Breast epithelium (tissue), 4 donors: ENCODE measurements around the gene GPR55. TPM values are rescaled to one million over a fixed set of nuclear protein-coding genes. Genes with fewer than 3 reads are reported as not detected.

Experiments used
- DNase-seq, 2 donors: peaks; one replicate each; pipeline ENCODE4 v3.0.0-alpha.2; 2019; ENCODE audit warnings: low spot score in 2 of 2
- H3K27ac ChIP-seq, 2 donors: fragments of 200-600 bp; sonication (generic) in 1 of 2; one replicate each; pipeline ENCODE4 v1.5.1; 2016 to 2019; ENCODE audit warnings: mild to moderate bottlenecking in 1 of 2
- H3K27me3 ChIP-seq, 2 donors: fragments of 200-600 bp; sonication (generic) in 1 of 2; one replicate each; pipeline versions ENCODE4 v1.5.1 to v1.6.0; 2017 to 2019; ENCODE audit warnings: control low read depth in 1 of 2, mild to moderate bottlenecking in 1 of 2
- H3K36me3 ChIP-seq: fragments of 200-600 bp; one replicate; pipeline ENCODE4 v1.5.1; 2019
- H3K4me1 ChIP-seq, 2 donors: fragments of 200-600 bp; sonication (generic); one replicate each; pipeline ENCODE4 v1.5.1; 2016 to 2019; ENCODE audit warnings: control low read depth in 1 of 2
- H3K4me3 ChIP-seq, 3 donors: fragments of 200-600 bp; sonication (generic); 1 replicate in 2 of 3; 2 replicates in 1 of 3; pipeline ENCODE4 v1.5.1; 2016 to 2019; ENCODE audit warnings: mild to moderate bottlenecking in 3 of 3, moderate library complexity in 2 of 3
- H3K9me3 ChIP-seq, 2 donors: fragments of 200-600 bp; sonication (generic) in 1 of 2; one replicate each; pipeline ENCODE4 v1.5.1; 2016 to 2019; ENCODE audit warnings: control low read depth in 1 of 2
- CTCF ChIP-seq, 3 donors: fragments of 450-650 bp; IDR thresholded peaks; one replicate each; pipeline ENCODE4 v1.5.1; 2016 to 2017; ENCODE audit warnings: antibody characterized with exemption in 3 of 3, mild to moderate bottlenecking in 3 of 3, moderate library complexity in 3 of 3
- POLR2A ChIP-seq: fragments of 450-650 bp; IDR thresholded peaks from one replicate; pipeline ENCODE4 v1.6.1; 2016; ENCODE audit warnings: antibody characterized with exemption, mild to moderate bottlenecking, moderate library complexity
- POLR2AphosphoS5 ChIP-seq, 3 donors: sonication (generic); formaldehyde crosslinking; IDR thresholded peaks; one replicate each; pipeline ENCODE4 v1.6.1; 2017; ENCODE audit warnings: antibody characterized with exemption in 3 of 3
- intact Hi-C: fragments of 100-400 bp; cut with DNase I; formaldehyde crosslinking; loops from one replicate; pipeline ENCODE4 v1.15.1; 2023; ENCODE audit warnings: low total_unique reads
- total RNA-seq, 3 donors: library from RNA; depleted of rRNA; stranded (reverse); fragments of >200 nt; gene quantifications; one replicate each; pipeline ENCODE4 v1.1.0, GENCODE V29; 2016

The GPR55 gene
- total RNA-seq, 3 donors from 2014 or later, result 0.16 to 0.44 TPM; not detected in 1

GRCh38 chr2:230885463-230886130 lies 39.4 kb downstream of the GPR55 start:
- H3K27ac ChIP-seq, result no peak overlapping the region

GRCh38 chr2:230881840-230882239 lies 43.2 kb downstream of the GPR55 start:
- intact Hi-C loops, result no loop called here
- Histone ChIP-seq H3K36me3 (no peaks in the 10 kb centered on the region), H3K27ac (no peak overlapping the region), H3K4me1 (no peaks in the 10 kb centered on the region), H3K4me3 (no peak overlapping the region), H3K9me3 (no peaks in the 10 kb centered on the region), H3K27me3 (no peaks in the 10 kb centered on the region)
- TF ChIP-seq POLR2A (no peak), POLR2AphosphoS5 (IDR thresholded peaks at IDR 0.05) (no peak), CTCF (IDR thresholded peaks at IDR 0.05) (no peak)
- no peak for DNase-seq

More at GRCh38 chr2:230885463-230886130, 39.4 kb downstream of the GPR55 start:
- Histone ChIP-seq H3K36me3 (no peaks in the 10 kb centered on the region), H3K27me3 (no peaks in the 10 kb centered on the region), H3K4me1 (no peaks in the 10 kb centered on the region), H3K4me3 (no peak overlapping the region), H3K9me3 (no peaks in the 10 kb centered on the region)
- no peak for TF ChIP-seq CTCF (IDR thresholded peaks at IDR 0.05)
- TF ChIP-seq POLR2AphosphoS5 (IDR thresholded peaks at IDR 0.05), result no peak
- no peak for TF ChIP-seq POLR2A
- intact Hi-C loops, result no loop called here
- DNase-seq, result no peak

GRCh38 chr2:230879891-230880290 lies 45.2 kb downstream of the GPR55 start:
- Histone ChIP-seq H3K27me3 (no peaks in the 10 kb centered on the region), H3K36me3 (no peaks in the 10 kb centered on the region), H3K4me3 (no peak overlapping the region), H3K9me3 (no peaks in the 10 kb centered on the region), H3K4me1 (no peaks in the 10 kb centered on the region), H3K27ac (no peak overlapping the region)
- DNase-seq, result no peak
- TF ChIP-seq POLR2AphosphoS5 (IDR thresholded peaks at IDR 0.05), result no peak
- no peak for TF ChIP-seq POLR2A
- no peak for TF ChIP-seq CTCF (IDR thresholded peaks at IDR 0.05)
- intact Hi-C loops, result no loop called here

- Histone ChIP-seq H3K27me3 (no peaks in the 10 kb centered on the region), H3K4me3 (no peak overlapping the region), H3K27ac (no peak overlapping the region), H3K9me3 (no peaks in the 10 kb centered on the region), H3K4me1 (no peaks in the 10 kb centered on the region), H3K36me3 (no peaks in the 10 kb centered on the region)
- TF ChIP-seq POLR2AphosphoS5 (IDR thresholded peaks at IDR 0.05), result no peak
- no peak for TF ChIP-seq CTCF (IDR thresholded peaks at IDR 0.05)
- intact Hi-C loops, result no loop called here
- no peak for DNase-seq
Measured at GRCh38 chr2:230879271-230879882, 45.7 kb downstream of the GPR55 start.

GRCh38 chr2:230878599-230879188 lies 46.3 kb downstream of the GPR55 start:
- H3K9me3 ChIP-seq, result no peaks in the 10 kb centered on the region
- no peak overlapping the region for H3K4me3 ChIP-seq
- no peaks in the 10 kb centered on the region for H3K4me1 ChIP-seq
- TF ChIP-seq CTCF (IDR thresholded peaks at IDR 0.05) (no peak), POLR2AphosphoS5 (IDR thresholded peaks at IDR 0.05) (no peak), POLR2A (no peak)
- H3K36me3 ChIP-seq, result no peaks in the 10 kb centered on the region
- no peak for DNase-seq
- intact Hi-C loops, result no loop called here
- H3K27me3 ChIP-seq, result no peaks in the 10 kb centered on the region
- H3K27ac ChIP-seq, result no peak overlapping the region
